NT2/D1 (cell line): Measurements from ENCODE around the gene GALNT18.

Experiments used
- DNase-seq: peaks from one replicate; pipeline ENCODE4 v3.0.0-alpha.2; 2011; ENCODE audit warnings: low read depth, low spot score
- H3K27me3 ChIP-seq: 2 replicates; pipeline ENCODE4 v1.6.0; 2011; ENCODE audit warnings: mild to moderate bottlenecking; ENCODE audit not compliant: insufficient read length, insufficient read depth
- H3K36me3 ChIP-seq: 2 replicates; pipeline ENCODE4 v1.6.1; 2011; ENCODE audit warnings: mild to moderate bottlenecking, low read length, mixed read lengths; ENCODE audit not compliant: insufficient read depth, insufficient read length
- H3K4me1 ChIP-seq: 2 replicates; pipeline ENCODE4 v1.5.1; 2011; ENCODE audit not compliant: insufficient read depth, insufficient read length
- H3K4me3 ChIP-seq: 2 replicates; pipeline ENCODE4 v1.5.1; 2011; ENCODE audit warnings: low read depth; ENCODE audit not compliant: insufficient read length
- H3K9ac ChIP-seq: 2 replicates; pipeline ENCODE4 v1.6.0; 2011; ENCODE audit warnings: low read depth; ENCODE audit not compliant: insufficient read length
- H3K9me3 ChIP-seq: 2 replicates; pipeline ENCODE4 v1.5.1; 2011; ENCODE audit warnings: mild to moderate bottlenecking, low read length; ENCODE audit not compliant: insufficient read depth
- SUZ12 ChIP-seq: IDR thresholded peaks from 2 replicates; pipeline ENCODE4 v1.6.1; 2011; ENCODE audit not compliant: insufficient read length, insufficient read depth; ENCODE audit errors: extremely low read depth
- YY1 ChIP-seq: IDR thresholded peaks from 2 replicates; pipeline ENCODE4 v1.6.1; 2011; ENCODE audit not compliant: insufficient read length, insufficient read depth
- ZNF274 ChIP-seq: IDR thresholded peaks from 2 replicates; pipeline ENCODE4 v1.6.1; 2011; ENCODE audit warnings: mild to moderate bottlenecking, low read depth, low read length

Gene GALNT18

GRCh38 chr11:11436715-11437313 lies 185.0 kb downstream of the GALNT18 start:
- no peaks in the 10 kb centered on the region for H3K9me3 ChIP-seq
- H3K4me1 ChIP-seq = peaks cover 4% of the 10 kb centered on the region
- no peak overlapping the region for H3K9ac ChIP-seq
- H3K27me3 ChIP-seq = no peaks in the 10 kb centered on the region
- TF ChIP-seq YY1 (no peak), SUZ12 (no peak), ZNF274 (no peak)
- peaks cover 7% of the 10 kb centered on the region for H3K36me3 ChIP-seq
- no peak for DNase-seq
- H3K4me3 ChIP-seq = no peak overlapping the region

GRCh38 chr11:11435635-11436034 lies 186.2 kb downstream of the GALNT18 start:
- TF ChIP-seq SUZ12 (no peak), ZNF274 (no peak)
- Histone ChIP-seq H3K9ac (no peak overlapping the region), H3K4me3 (no peak overlapping the region), H3K27me3 (no peaks in the 10 kb centered on the region), H3K4me1 (peaks cover 4% of the 10 kb centered on the region), H3K9me3 (no peaks in the 10 kb centered on the region), H3K36me3 (peaks cover 10% of the 10 kb centered on the region)
- DNase-seq = no peak

- no peaks in the 10 kb centered on the region for H3K9me3 ChIP-seq
- peaks cover 10% of the 10 kb centered on the region for H3K36me3 ChIP-seq
- H3K4me3 ChIP-seq = no peak overlapping the region
- TF ChIP-seq YY1 (no peak), SUZ12 (no peak), ZNF274 (no peak)
- H3K27me3 ChIP-seq = no peaks in the 10 kb centered on the region
- DNase-seq = no peak
- no peak overlapping the region for H3K9ac ChIP-seq
- peaks cover 4% of the 10 kb centered on the region for H3K4me1 ChIP-seq
Measured at GRCh38 chr11:11433960-11434359, 187.8 kb downstream of the GALNT18 start.

- TF ChIP-seq SUZ12 (no peak), YY1 (no peak), ZNF274 (no peak)
Measured at GRCh38 chr11:11432621-11433319, 189.0 kb downstream of the GALNT18 start.

GRCh38 chr11:11430431-11430830 lies 191.4 kb downstream of the GALNT18 start:
- Histone ChIP-seq H3K4me1 (peaks cover 5% of the 10 kb centered on the region), H3K9me3 (no peaks in the 10 kb centered on the region), H3K4me3 (no peak overlapping the region), H3K36me3 (peaks cover 10% of the 10 kb centered on the region), H3K9ac (no peak overlapping the region), H3K27me3 (no peaks in the 10 kb centered on the region)
- no peak for DNase-seq
- TF ChIP-seq SUZ12 (no peak), ZNF274 (no peak), YY1 (no peak)

More at GRCh38 chr11:11432621-11433319, 189.0 kb downstream of the GALNT18 start:
- DNase-seq = no peak
- H3K4me3 ChIP-seq = no peak overlapping the region
- H3K4me1 ChIP-seq = peaks cover 4% of the 10 kb centered on the region
- H3K36me3 ChIP-seq = peaks cover 10% of the 10 kb centered on the region
- H3K9me3 ChIP-seq = no peaks in the 10 kb centered on the region
- H3K27me3 ChIP-seq = no peaks in the 10 kb centered on the region
- no peak overlapping the region for H3K9ac ChIP-seq

- Histone ChIP-seq H3K9ac (no peak overlapping the region), H3K4me3 (no peak overlapping the region), H3K9me3 (no peaks in the 10 kb centered on the region), H3K27me3 (no peaks in the 10 kb centered on the region), H3K36me3 (peaks cover 10% of the 10 kb centered on the region), H3K4me1 (peaks cover 5% of the 10 kb centered on the region)
- no peak for DNase-seq
- TF ChIP-seq ZNF274 (no peak), SUZ12 (no peak), YY1 (no peak)
Measured at GRCh38 chr11:11428714-11429113, 193.1 kb downstream of the GALNT18 start.

DNA sequence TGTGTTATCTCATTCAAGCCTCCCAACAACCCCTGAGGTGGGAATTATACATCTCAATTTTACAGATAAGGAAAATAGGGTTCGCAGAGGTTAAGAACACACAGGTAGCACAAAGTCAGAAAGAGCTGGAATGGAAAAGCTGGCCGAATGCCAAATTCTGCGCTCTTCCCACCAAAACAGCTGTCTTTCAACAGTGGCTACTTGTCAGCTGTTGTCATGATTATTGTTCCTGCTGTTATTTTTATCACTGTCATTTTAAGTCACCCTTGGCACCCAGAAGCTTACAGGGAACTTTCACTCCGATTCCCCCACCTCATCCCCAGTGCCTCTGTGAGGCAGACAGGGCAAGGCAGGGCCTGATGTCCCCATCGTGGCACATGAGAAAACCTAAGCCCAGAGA lies 194.3 kb downstream of the GALNT18 start:
- Histone ChIP-seq H3K9ac (no peak overlapping the region), H3K27me3 (no peaks in the 10 kb centered on the region), H3K4me3 (no peak overlapping the region), H3K9me3 (no peaks in the 10 kb centered on the region), H3K36me3 (peaks cover 10% of the 10 kb centered on the region), H3K4me1 (peaks cover 5% of the 10 kb centered on the region)
- DNase-seq = no peak
- TF ChIP-seq YY1 = no peak
- no peak for TF ChIP-seq ZNF274
- no peak for TF ChIP-seq SUZ12
